ENCODE results near the gene RELN.

The RELN gene

GRCh38 chr7:103597606-103598005, 391.9 kb downstream of the RELN start:
- Histone ChIP-seq H3K36me3 (ENCODE audit: insufficient read depth, low read length) (no peaks in the 10 kb centered on the region), H3K4me1 (ENCODE audit: insufficient read depth, low read length) (no peaks in the 10 kb centered on the region), H3K9me3 (ENCODE audit: low read length) (no peaks in the 10 kb centered on the region), H2AFZ (ENCODE audit: low read depth, low read length) (no peak overlapping the region), H3K27me3 (ENCODE audit: insufficient read depth, low read length) (no peaks in the 10 kb centered on the region), H3K4me3 (ENCODE audit: low read length) (no peak overlapping the region)

- Histone ChIP-seq H3K4me1 (ENCODE audit: insufficient read depth, low read length) (no peaks in the 10 kb centered on the region), H3K36me3 (ENCODE audit: insufficient read depth, low read length) (no peaks in the 10 kb centered on the region), H3K27me3 (ENCODE audit: insufficient read depth, low read length) (no peaks in the 10 kb centered on the region), H2AFZ (ENCODE audit: low read depth, low read length) (no peak overlapping the region), H3K4me3 (ENCODE audit: low read length) (no peak overlapping the region), H3K9me3 (ENCODE audit: low read length) (no peaks in the 10 kb centered on the region)
These were observed 395.3 kb downstream of the RELN start for GRCh38 chr7:103594186-103594585.

DNA sequence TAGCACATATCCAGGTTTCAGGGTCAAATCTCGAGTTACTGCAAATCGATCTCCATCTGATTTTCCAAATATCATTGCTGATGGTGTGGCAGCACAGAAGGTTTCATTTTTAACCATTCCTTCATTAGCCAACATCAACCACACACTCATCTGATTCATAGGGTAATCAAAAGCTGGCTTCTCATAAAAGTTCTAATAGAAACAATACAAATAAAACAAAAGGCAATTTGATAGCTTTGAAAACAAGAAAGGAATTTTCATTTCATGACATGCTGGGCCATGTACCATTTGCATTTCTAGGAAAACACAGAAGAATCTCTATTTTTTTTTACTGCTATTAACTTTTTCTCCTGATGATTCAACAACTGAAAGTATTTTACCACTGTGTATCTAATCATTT, 395.8 kb downstream of the RELN start:
- Histone ChIP-seq H3K4me3 (ENCODE audit: low read length) (no peak overlapping the region), H3K4me1 (ENCODE audit: insufficient read depth, low read length) (no peaks in the 10 kb centered on the region), H2AFZ (ENCODE audit: low read depth, low read length) (no peak overlapping the region), H3K27me3 (ENCODE audit: insufficient read depth, low read length) (no peaks in the 10 kb centered on the region), H3K9me3 (ENCODE audit: low read length) (no peaks in the 10 kb centered on the region), H3K36me3 (ENCODE audit: insufficient read depth, low read length) (no peaks in the 10 kb centered on the region)

DNA sequence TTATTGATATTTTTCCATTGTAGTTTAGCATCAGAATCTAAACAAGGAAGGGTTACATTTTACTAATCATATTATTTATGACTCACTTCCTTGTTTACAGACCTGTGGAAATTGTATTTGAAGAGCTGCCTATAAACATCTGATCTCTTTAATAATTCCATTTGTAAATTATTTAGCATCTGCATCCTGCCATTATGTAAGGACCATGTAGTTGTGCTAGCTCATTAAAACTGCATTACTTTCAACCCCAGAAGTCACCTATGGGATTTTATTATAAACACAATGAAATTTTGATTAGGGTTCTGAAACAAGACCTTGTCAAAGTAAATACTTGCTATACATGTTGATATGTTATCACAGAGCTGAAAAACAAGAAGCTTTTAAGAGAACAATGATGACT, 396.6 kb downstream of the RELN start:
- Histone ChIP-seq H3K4me3 (ENCODE audit: low read length) (no peak overlapping the region), H3K27me3 (ENCODE audit: insufficient read depth, low read length) (no peaks in the 10 kb centered on the region), H2AFZ (ENCODE audit: low read depth, low read length) (no peak overlapping the region), H3K9me3 (ENCODE audit: low read length) (no peaks in the 10 kb centered on the region), H3K4me1 (ENCODE audit: insufficient read depth, low read length) (no peaks in the 10 kb centered on the region), H3K36me3 (ENCODE audit: insufficient read depth, low read length) (no peaks in the 10 kb centered on the region)

DNA sequence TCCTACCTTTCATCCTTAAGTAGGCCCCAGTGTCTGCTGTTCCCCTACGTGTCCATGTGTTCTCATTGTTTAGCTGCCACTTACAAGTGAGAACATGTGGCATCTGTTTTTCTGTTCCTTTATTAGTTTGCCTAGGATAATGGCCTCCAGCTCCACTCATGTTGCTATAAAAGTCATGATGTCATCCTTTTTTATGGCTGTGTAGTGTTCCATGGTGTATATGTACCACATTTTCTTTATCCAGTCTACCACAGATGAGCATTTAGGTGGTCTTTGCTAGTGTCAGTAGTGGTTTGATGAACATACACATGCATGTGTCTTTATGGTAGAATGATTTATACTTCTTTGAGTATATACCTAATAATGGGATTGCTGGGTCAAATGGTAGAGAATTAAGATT, 397.3 kb downstream of the RELN start:
- Histone ChIP-seq H3K9me3 (ENCODE audit: low read length) (no peaks in the 10 kb centered on the region), H3K4me1 (ENCODE audit: insufficient read depth, low read length) (no peaks in the 10 kb centered on the region), H2AFZ (ENCODE audit: low read depth, low read length) (no peak overlapping the region), H3K36me3 (ENCODE audit: insufficient read depth, low read length) (no peaks in the 10 kb centered on the region), H3K27me3 (ENCODE audit: insufficient read depth, low read length) (no peaks in the 10 kb centered on the region), H3K4me3 (ENCODE audit: low read length) (no peak overlapping the region)

- Histone ChIP-seq H3K4me3 (ENCODE audit: low read length) (no peak overlapping the region), H3K36me3 (ENCODE audit: insufficient read depth, low read length) (no peaks in the 10 kb centered on the region), H3K9me3 (ENCODE audit: low read length) (no peaks in the 10 kb centered on the region)
These were observed 409.4 kb downstream of the RELN start for GRCh38 chr7:103580031-103580430.

GRCh38 chr7:103577059-103577458, 412.4 kb downstream of the RELN start:
- Histone ChIP-seq H3K4me1 (ENCODE audit: insufficient read depth, low read length) (no peaks in the 10 kb centered on the region), H2AFZ (ENCODE audit: low read depth, low read length) (no peak overlapping the region), H3K4me3 (ENCODE audit: low read length) (no peak overlapping the region), H3K36me3 (ENCODE audit: insufficient read depth, low read length) (no peaks in the 10 kb centered on the region), H3K27me3 (ENCODE audit: insufficient read depth, low read length) (peaks cover 2% of the 10 kb centered on the region), H3K9me3 (ENCODE audit: low read length) (no peaks in the 10 kb centered on the region)

More at GRCh38 chr7:103580031-103580430, 409.4 kb downstream of the RELN start:
- H3K4me1 ChIP-seq (ENCODE audit: insufficient read depth, low read length): no peaks in the 10 kb centered on the region
- no peak overlapping the region for H2AFZ ChIP-seq (ENCODE audit: low read depth, low read length)
- peaks cover 2% of the 10 kb centered on the region for H3K27me3 ChIP-seq (ENCODE audit: insufficient read depth, low read length)

DNA sequence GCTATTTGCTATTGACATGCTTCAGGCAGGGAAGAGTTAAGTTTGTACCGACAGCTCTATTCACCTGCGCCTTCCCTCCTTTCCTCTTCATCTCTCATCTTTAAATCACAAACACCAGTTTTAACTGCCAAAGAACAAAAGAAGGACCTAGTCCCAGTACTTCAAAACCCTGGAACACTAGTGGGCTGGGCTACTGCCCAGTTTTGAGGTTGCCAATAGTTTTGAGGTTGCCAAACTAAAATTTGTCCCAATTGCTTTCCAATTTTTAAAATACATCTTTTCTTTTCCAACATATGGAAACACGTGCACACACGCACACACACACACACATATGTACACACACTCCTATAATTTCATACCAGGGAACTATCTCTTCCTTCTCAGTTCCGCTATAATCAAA, 412.8 kb downstream of the RELN start:
- Histone ChIP-seq H3K9me3 (ENCODE audit: low read length) (no peaks in the 10 kb centered on the region), H3K27me3 (ENCODE audit: insufficient read depth, low read length) (peaks cover 2% of the 10 kb centered on the region), H3K36me3 (ENCODE audit: insufficient read depth, low read length) (no peaks in the 10 kb centered on the region), H3K4me1 (ENCODE audit: insufficient read depth, low read length) (no peaks in the 10 kb centered on the region), H3K4me3 (ENCODE audit: low read length) (no peak overlapping the region), H2AFZ (ENCODE audit: low read depth, low read length) (no peak overlapping the region)

DNA sequence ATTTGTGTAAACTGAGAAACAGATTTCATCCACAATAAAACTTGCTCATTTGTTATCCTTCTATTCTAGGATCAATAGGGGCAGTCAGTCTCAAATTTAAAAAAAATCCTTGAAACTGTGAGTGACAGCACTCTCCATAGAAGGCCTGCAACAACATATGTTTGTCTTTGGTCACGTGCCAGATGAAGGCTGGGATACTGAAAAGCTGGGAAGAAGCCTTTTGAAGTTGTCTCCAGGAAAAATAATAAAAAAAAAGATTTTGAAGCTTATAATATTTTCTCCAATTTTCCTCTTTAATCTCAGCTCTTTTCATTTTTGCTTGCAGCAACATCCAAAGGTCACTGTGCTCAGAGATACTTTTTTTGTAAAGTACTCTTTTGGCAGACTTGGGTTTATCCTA, 414.9 kb downstream of the RELN start:
- H3K4me1 ChIP-seq (ENCODE audit: insufficient read depth, low read length): no peaks in the 10 kb centered on the region
- no peak overlapping the region for H2AFZ ChIP-seq (ENCODE audit: low read depth, low read length)
- no peak overlapping the region for H3K4me3 ChIP-seq (ENCODE audit: low read length)
- no peaks in the 10 kb centered on the region for H3K9me3 ChIP-seq (ENCODE audit: low read length)
- no peaks in the 10 kb centered on the region for H3K36me3 ChIP-seq (ENCODE audit: insufficient read depth, low read length)
- peaks cover 6% of the 10 kb centered on the region for H3K27me3 ChIP-seq (ENCODE audit: insufficient read depth, low read length)

DNA sequence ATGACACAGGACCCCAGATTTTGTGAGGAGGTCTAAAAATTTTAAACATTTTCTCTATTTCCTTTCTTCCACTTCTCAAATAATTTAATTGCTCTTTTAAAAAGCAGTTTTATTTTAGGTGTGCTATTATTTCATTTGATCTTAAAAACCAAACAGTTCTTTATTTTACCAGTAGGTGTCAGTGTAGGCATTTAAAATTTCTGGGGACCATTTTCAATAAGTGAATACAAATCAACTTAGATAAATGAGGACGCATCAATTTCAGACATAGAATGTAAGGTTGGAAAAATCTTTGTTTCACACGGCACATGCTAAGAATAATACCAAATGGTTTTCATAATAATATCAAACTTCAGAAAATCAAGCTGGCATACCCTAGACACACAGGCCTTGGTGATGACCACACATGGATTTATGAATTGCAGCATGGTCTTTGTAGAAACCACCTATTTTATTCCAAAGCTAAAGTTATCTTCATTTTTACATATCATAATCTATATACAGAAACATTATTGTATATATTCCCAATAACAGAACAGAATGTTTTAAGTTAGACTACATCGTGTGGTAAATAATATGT, 415.9 kb downstream of the RELN start:
- Histone ChIP-seq H3K36me3 (ENCODE audit: insufficient read depth, low read length) (no peaks in the 10 kb centered on the region), H3K4me3 (ENCODE audit: low read length) (no peak overlapping the region), H3K4me1 (ENCODE audit: insufficient read depth, low read length) (no peaks in the 10 kb centered on the region), H3K9me3 (ENCODE audit: low read length) (no peaks in the 10 kb centered on the region), H3K27me3 (ENCODE audit: insufficient read depth, low read length) (peaks cover 6% of the 10 kb centered on the region), H2AFZ (ENCODE audit: low read depth, low read length) (no peak overlapping the region)

DNA sequence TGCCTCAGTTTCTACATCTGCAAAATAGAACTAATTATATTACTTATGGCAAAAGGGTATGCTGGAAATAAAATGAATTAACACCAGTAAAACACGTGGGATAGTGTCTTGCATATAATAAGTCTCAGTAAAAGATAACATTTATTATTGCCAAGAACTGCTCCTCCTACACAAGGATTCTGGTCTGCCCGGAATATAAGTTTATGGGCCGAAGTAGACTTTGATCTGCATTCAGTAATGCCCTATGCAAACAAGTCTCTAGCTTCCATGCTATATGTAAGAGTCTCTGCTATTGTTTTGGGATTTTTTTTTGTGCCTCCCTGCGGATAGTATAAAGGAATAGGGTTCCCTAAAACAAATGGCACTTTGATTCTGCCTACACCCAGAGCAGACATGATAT, 417.9 kb downstream of the RELN start:
- no peaks in the 10 kb centered on the region for H3K9me3 ChIP-seq (ENCODE audit: low read length)
- H3K4me1 ChIP-seq (ENCODE audit: insufficient read depth, low read length): no peaks in the 10 kb centered on the region

GRCh38 chr7:103569621-103570305, 419.7 kb downstream of the RELN start:
- Histone ChIP-seq H3K36me3 (ENCODE audit: insufficient read depth, low read length) (no peaks in the 10 kb centered on the region), H3K4me3 (ENCODE audit: low read length) (no peak overlapping the region), H3K4me1 (ENCODE audit: insufficient read depth, low read length) (no peaks in the 10 kb centered on the region), H3K27me3 (ENCODE audit: insufficient read depth, low read length) (peaks cover 7% of the 10 kb centered on the region), H2AFZ (ENCODE audit: low read depth, low read length) (no peak overlapping the region), H3K9me3 (ENCODE audit: low read length) (no peaks in the 10 kb centered on the region)

More for the DNA sequence above, 417.9 kb downstream of the RELN start:
- Histone ChIP-seq H3K36me3 (ENCODE audit: insufficient read depth, low read length) (no peaks in the 10 kb centered on the region), H3K4me3 (ENCODE audit: low read length) (no peak overlapping the region), H2AFZ (ENCODE audit: low read depth, low read length) (no peak overlapping the region), H3K27me3 (ENCODE audit: insufficient read depth, low read length) (peaks cover 5% of the 10 kb centered on the region)

DNA sequence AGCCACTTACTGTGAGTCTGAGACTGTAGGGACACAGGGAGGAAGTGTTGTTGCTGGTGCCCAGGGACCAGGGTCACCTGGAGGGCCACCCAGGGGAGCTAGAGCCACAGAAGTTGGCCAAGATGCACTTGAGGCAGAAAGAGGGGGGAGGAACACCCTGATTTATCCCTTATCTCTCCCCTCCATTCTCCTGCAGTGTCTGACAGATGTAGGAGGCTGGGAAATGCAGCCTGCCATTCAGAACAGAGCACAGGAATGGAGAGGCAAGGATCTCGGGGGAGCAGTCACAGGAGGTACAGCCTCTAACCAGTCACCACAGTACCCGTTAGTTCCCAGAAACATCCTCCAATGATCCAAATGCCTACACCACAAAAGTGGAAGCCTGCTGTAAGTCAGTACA, 425.0 kb downstream of the RELN start:
- H3K36me3 ChIP-seq (ENCODE audit: insufficient read depth, low read length): no peaks in the 10 kb centered on the region
- H3K27me3 ChIP-seq (ENCODE audit: insufficient read depth, low read length): peaks cover 2% of the 10 kb centered on the region
- no peaks in the 10 kb centered on the region for H3K4me1 ChIP-seq (ENCODE audit: insufficient read depth, low read length)
- H2AFZ ChIP-seq (ENCODE audit: low read depth, low read length): no peak overlapping the region
- no peak overlapping the region for H3K4me3 ChIP-seq (ENCODE audit: low read length)
- no peaks in the 10 kb centered on the region for H3K9me3 ChIP-seq (ENCODE audit: low read length)

GRCh38 chr7:103560136-103560535, 429.3 kb downstream of the RELN start:
- Histone ChIP-seq H3K4me3 (ENCODE audit: low read length) (no peak overlapping the region), H3K27me3 (ENCODE audit: insufficient read depth, low read length) (peaks cover 3% of the 10 kb centered on the region), H3K4me1 (ENCODE audit: insufficient read depth, low read length) (no peaks in the 10 kb centered on the region), H3K9me3 (ENCODE audit: low read length) (no peaks in the 10 kb centered on the region), H3K36me3 (ENCODE audit: insufficient read depth, low read length) (no peaks in the 10 kb centered on the region), H2AFZ (ENCODE audit: low read depth, low read length) (no peak overlapping the region)

All from neuron (in vitro differentiated cells).